ENCODE data around the gene ADAMTS7. TPM values are rescaled to one million over a fixed set of nuclear protein-coding genes. Genes with fewer than 3 reads are reported as not detected.
A peak's percentile ranks its signal among the peaks of the same experiment; 100 is the strongest.

Gene ADAMTS7
- total and polyA plus RNA-seq, 2 of the 13 experiments (the other 11 are each of a cell fraction or from before 2014, with no cell fraction given): 0.09 to 0.12 TPM

GRCh38 chr15:78709263-78709882 lies 101.9 kb downstream of the ADAMTS7 start (continued):
- TF ChIP-seq ZNF687 (CRISPR knock-in tag; IDR thresholded peaks at IDR 0.05) (peak; percentile 41; the same call in 1 of the 2 replicates), ZNF276 (CRISPR knock-in tag; IDR thresholded peaks at IDR 0.05; ENCODE audit: low read depth) (0 out of 2 replicates have a peak, but pooled peaks have one; percentile 32), PCBP2 (optimal IDR thresholded peaks at IDR 0.05; ENCODE audit: low read depth, low read length, poor library complexity, severe bottlenecking) (no peak)

Small RNAs within 50 kb of the gene (small RNA-seq; reads per million reads assigned to genes)
- gene AC022748.3 (ENCODE audit: insufficient read depth in 2 of 3, insufficient read length in 3 of 3, low read depth in 2 of 3, low replicate concordance in 1 of 3): 0 reads per million in 3 experiments

Other genes starting within 250 kb of the ADAMTS7 start
- gene CHRNA5, start 245.9 kb downstream of the ADAMTS7 start, total RNA-seq (2016; rRNA removed; fragmentation: Illumina TruSeq; extraction: Trizol): 5.1 and 10.5 TPM in 2 replicates
- gene CHRNA5, start 245.9 kb downstream of the ADAMTS7 start, polyA plus RNA-seq (2011; rRNA removed): 3.7 and 4.1 TPM in 2 replicates
- gene CHRNA3, start 190.5 kb downstream of the ADAMTS7 start, total RNA-seq (2016; rRNA removed; fragmentation: Illumina TruSeq; extraction: Trizol): not detected in 2 replicates
- not detected in 2 replicates for gene CHRNA3, start 190.5 kb downstream of the ADAMTS7 start, polyA plus RNA-seq (2011; rRNA removed)
- gene CHRNB4, start 170.3 kb downstream of the ADAMTS7 start, total RNA-seq (2016; rRNA removed; fragmentation: Illumina TruSeq; extraction: Trizol): not detected in 2 replicates
- not detected in 2 replicates for gene CHRNB4, start 170.3 kb downstream of the ADAMTS7 start, polyA plus RNA-seq (2011; rRNA removed)
- 218 and 361 TPM in 2 replicates for gene MORF4L1, start 61.4 kb upstream of the ADAMTS7 start, total RNA-seq (2016; rRNA removed; fragmentation: Illumina TruSeq; extraction: Trizol)
- gene MORF4L1, start 61.4 kb upstream of the ADAMTS7 start, polyA plus RNA-seq (2011; rRNA removed): 182 and 219 TPM in 2 replicates
- gene CTSH, start 133.6 kb upstream of the ADAMTS7 start, total RNA-seq (2016; rRNA removed; fragmentation: Illumina TruSeq; extraction: Trizol): 145 and 265 TPM in 2 replicates
- 653 and 707 TPM in 2 replicates for gene CTSH, start 133.6 kb upstream of the ADAMTS7 start, polyA plus RNA-seq (2011; rRNA removed)